HG03135 (cell line): Measurements from ENCODE around the gene KDM6A.
"Not testable (repeated sequence)": the region's sequence is repeated elsewhere in the genome, so short reads cannot be mapped to it uniquely, and the experiment has no call there.

Experiments
- ATAC-seq: cut with Tn5 transposase; IDR thresholded peaks from one replicate; pipeline ENCODE4 v1.9.1; 2021; ENCODE audit warnings: mild to moderate bottlenecking, moderate library complexity; ENCODE audit not compliant: unreplicated experiment

The KDM6A gene

DNA sequence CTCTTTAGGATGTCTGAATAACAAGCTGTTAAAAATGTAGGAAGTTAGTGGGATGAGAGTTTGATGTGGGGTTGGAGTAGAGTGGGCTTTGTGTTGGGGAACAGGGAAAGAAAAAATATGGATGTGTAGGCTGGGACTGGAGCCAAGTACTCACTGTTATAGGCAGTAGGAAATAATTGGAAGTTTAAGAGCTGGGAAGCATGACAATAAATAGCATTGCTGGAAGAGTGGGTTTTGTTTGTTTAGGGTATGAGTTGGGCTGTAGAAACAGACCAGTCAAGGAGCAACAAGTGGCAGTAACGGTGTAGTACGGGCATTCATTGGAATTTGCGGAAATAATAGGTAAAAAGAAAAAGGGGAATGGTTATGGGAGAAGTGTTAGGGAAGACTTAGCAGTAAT, 81.6 kb downstream of the KDM6A start:
- ATAC-seq, result no peak

DNA sequence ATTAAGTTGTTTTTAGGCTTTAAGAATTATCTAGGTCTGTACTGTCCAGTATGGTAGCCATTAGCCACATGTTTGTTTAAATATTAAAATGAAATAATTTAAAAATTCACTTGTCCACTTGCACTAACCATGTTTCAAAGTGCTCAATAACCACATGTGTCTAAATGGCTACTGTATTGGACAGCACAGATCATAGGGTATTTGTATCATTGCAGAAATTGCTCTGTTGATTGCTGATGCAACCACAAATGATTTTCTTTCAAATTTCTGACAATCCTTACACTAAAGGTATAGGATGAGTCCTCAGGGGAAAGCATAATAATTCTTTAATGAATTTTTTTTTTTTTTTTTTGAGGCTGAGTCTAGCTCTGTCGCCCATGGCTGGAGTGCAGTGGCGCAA, 84.9 kb downstream of the KDM6A start:
- ATAC-seq, result no peak

DNA sequence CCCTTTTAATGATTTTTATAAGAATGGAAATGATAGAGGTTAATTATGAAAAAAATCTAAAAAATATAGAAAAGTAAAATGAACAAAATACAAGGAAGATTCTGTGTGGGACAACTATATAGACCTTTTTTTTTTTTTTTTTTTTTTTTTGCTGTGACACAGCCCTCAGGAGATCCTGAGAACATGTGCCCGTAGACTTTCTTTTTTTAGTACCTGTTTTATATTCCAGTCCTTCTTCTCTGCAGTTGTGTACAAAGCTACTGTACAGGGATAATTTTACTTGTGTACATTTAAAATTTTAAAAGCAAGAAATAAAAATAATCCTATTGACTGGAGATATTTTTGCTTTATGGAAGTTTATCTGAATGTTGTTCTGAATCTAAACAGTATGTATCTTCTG, 85.5 kb downstream of the KDM6A start:
- ATAC-seq, result no peak

DNA sequence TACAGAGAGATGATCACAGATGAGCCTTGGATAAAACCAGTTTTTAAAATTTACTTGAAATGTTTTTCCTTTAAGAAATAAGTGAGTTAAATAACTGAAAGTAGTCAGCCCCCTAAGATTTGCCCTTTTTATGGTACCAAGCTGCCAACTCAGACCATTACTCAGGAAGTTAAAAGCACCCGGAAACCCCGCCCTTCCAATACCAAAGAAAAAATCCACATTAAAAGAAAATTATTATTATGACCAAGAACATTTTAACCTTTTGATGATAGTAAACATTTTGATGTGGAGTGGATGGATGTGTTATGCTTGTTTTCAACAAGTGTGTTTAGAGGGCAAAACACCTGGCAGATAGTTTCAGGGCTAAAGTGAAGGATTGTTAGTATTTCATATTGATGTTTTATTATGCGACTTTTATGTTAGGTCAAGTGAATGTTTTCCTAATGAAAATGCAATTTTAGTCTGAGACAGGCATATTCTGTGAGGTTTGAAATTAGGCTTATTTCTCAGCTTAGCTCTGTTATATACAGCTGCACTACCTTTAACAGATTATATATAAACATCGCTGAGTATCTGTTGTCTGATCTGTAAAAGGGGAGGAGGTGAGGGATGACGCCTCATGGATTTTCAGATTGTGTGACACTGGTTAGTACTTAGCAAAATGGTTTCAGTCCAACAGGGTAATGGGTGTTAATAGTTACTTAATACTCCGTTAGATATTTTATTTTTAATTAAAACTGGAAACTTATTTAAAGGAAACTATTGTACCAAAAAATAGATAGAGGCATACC, 89.0 kb downstream of the KDM6A start:
- no peak for ATAC-seq

DNA sequence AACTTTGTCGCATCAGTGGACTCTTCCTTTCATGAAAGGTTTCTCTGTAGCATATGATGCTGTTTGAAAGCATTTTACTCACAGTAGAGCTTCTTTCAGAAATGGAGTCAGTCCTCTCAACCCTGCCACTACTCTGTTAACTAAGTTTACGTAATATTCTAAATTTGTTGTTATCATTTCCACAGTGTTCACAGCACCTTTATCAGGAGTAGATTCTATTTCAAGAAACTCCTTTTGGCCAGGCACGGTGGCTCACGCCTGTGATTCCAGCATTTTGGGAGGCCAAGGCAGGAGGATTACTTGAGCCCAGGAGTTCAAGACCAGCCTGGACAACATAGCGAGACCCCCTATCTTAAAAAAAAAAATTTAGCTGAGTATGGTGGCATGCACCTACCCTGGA, 90.0 kb downstream of the KDM6A start:
- ATAC-seq, result no peak

DNA sequence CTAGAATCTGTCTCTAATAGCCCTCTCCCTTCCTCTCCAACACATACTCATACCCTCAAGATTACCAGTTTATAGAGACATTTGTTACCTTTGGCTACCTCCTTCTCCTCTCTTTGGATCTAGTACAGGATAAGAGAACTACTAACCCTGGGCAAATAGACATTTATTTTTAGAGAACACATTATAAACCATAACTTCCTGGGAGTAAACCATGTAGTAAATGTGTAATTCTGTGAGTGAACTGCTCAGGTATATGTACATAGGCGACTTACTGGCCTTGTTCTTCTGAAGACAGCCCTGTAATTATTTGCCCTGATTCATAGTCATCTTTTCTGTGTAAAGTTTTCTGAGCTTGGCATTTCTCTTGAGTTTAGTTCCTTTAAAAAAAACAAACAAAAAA, 94.2 kb downstream of the KDM6A start:
- no peak for ATAC-seq

DNA sequence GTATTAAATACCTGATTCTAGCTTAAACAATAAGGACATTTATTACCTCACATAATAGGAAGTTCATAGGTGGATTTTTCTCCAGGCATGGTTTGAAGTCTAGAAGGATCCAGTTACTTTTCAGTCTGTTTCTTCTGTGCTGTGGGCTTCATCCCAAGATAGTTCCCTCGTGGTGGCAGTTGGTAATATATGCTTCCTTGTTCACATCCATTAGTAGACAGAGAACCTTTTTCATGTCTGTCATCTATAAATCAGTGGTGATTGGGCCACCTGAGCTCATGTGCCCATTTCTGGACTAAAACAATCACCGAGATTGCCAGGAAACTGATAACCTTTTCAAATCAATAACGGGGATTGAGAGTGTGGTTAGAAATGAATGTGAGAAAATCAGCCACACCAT, 97.7 kb downstream of the KDM6A start:
- no peak for ATAC-seq

DNA sequence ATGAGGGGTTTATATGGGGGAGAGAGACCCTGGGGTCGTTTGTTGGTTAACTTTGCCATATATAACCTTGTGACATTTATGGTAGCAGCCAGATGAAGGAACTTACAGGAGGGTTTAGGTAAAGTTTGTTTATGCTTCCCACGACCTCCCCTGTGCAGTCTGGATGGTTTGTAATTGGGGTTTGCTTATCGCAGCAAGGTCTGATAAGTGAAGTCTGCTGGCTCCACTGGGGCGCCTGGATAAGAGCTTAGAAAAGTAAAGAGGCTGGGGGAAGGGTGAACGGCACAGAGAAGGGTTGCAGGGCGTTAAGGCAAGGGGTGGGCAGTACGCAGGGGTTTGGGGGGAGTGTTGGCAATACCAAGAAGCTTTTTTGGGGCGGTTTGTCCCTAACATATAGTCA, 98.7 kb downstream of the KDM6A start:
- no peak for ATAC-seq

DNA sequence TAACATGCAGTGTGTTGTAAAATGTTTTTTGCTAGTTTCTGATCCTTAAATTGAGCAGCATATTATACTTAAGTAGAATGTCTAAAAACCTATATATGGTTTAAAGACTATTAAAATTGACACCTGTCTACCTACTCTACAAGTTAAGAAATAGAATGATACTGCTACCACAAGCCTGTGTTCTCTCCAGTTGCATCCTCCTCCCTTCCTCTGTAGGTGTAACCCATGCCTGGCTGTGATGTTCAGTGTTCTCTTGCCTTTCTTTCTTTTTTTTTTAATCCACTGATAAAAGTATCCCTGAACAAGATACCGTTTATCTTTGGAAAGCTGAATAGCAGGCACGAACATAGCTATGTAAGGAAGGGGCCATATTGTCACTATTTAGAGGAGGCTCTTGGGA, 99.1 kb downstream of the KDM6A start:
- ATAC-seq, result no peak

DNA sequence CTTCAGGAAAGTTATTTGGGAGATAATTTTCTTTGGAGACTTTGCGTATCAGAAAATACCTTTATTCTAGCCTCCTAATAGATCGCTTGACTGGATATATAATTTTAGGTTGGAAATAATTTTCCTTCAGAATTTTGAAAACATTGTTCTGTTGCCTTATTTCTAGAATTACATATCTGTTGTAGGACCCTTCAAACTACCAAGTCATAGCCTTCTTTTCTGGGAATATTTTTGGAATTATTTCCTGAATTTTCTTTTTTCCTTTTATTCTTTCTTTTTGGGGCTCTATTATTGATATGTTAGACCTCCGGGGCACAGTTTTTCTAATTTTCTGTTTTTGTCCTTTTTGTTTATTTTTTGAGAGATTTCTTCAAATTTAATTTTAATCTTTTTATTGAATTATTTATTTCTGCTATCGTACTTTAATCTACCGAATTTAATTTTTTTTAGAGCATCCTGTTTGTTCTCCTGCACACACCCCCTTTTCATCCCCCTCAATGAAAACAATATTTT, 100.5 kb downstream of the KDM6A start:
- no peak for ATAC-seq

DNA sequence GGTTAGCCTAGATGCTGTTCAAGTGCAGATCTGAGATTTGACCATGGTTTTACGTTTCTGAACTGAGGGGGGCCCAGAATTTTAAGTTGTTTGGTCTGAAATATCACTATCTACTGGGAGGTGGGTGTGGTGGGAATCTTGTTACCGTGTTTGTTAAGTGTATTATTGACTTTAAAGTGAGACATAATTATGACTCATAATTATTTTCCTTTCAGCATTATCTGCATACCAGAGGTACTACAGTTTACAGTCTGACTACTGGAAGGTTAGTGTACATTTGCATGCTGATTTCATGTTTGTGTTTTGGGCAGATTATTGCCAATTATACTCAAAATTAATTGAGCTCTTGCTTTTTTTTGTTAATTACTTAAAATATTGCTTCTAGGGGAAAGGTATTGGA, 101.5 kb downstream of the KDM6A start:
- ATAC-seq, result no peak

DNA sequence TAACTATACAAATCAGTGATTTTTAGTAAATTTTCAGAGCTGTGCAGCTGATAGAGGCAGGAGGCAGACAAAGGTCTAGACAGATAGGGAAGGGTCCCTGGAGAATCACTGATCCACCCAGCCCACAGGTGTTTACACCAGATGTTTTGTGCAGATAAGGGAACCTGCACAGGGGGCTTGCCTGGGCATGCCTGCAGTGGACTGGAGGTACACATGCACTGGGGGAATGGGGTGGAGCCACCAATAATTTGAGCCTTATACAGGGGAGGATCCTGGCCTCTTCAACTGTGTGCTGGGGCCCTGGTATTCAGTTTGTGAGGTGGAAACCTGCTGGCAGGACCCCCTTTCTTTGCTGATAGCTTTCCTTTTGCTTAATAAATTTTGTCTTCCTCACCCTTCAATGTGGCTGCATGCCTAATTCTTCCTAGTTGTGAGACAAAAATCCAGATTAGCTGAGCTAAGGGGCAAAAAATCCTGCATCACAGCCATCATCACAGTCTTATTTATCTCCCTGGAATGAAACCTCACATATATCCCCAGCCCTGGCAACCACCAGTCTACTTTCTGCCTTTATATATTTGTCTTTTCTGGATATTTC, 102.8 kb downstream of the KDM6A start:
- no peak for ATAC-seq

DNA sequence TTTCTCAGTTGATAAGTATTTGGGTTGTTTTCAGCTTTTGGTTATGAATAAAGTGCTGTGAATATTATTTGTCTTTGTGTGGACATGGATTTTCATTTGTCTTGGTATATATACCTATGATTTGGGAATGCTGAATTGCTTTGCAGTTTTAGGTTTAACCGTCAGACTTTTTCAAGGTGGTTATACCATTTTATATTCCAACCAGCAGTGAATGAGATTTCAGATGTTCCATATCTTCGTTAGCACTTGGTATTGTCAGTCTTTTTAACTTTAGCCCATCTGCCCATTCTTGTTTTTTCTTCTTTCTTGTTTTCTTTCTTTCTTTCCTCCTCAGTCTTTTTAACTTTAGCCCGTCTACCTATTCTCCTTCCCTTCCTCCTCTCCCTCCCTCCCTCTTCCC, 106.0 kb downstream of the KDM6A start:
- ATAC-seq, result no peak

DNA sequence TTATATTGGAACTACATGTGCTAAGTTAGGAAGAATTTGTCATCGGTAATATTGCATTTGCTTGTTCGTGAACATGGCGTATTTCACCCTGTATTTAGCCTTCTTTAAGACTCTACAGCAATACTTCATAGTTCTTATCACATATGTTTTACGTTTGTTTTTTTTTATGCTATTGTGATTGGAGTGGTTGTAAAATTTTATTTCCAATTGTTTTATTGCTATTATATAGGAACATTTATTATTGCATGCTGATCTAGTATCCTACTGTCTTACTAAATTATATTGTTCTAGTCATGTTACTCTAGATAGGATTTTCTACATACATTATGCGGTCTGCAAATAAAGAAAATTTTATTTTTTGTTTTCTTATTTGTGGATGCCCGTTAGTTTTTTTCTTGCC, 107.4 kb downstream of the KDM6A start:
- ATAC-seq, result no peak

DNA sequence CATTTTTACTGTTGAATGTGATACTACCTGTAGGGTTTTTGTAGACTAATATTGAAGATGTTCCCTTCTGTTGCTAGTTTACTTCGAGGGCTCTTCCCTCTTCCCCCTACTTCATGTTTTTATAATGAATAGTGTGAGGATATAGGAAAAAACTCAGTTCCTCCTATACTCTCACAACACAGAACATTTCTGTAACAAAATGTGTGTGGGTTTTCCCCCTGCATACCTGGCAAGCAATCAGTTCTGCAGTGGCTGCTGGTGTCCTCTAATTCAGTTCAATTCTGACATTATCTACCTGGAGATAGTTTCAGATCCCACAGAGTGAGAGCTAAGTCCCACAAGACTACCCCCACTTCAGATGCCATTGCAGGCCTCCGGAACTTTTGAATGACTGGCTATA, 107.9 kb downstream of the KDM6A start:
- ATAC-seq, result no peak

DNA sequence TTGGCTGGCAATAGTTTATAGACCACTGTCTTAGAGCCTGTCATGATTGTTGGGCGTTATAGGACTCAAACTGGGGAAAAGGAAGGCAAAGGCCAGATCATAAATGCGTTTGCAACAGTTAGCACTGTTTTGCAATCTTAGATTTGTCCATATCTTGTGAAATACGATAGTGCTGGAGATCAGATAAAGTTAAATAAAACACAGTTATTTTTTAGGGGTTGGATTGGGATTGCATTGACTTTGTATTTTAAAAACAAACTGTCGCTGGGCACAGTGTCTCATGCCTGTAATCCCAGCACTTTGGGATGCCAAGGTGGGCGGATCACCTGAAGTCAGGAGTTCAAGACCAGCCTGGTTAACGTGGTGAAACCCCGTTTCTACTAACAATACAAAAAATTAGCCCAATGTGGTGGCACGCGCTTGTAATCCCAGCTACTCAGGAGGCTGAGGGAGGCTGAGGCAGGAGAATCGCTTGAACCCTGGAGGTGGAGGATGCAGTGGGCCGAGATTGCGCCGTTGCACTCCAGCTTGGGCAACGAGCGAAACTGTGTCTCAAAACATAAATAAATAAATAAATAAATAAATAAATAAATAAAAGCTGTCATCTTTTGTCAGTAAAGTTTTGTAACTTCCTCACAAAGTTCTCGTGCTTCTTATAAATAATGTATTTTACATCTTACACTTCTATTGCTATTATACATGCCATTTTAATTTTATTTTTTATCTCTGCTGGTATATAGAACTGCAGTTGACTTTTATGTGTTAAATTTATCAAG, 117.2 kb downstream of the KDM6A start:
- ATAC-seq, result no peak

DNA sequence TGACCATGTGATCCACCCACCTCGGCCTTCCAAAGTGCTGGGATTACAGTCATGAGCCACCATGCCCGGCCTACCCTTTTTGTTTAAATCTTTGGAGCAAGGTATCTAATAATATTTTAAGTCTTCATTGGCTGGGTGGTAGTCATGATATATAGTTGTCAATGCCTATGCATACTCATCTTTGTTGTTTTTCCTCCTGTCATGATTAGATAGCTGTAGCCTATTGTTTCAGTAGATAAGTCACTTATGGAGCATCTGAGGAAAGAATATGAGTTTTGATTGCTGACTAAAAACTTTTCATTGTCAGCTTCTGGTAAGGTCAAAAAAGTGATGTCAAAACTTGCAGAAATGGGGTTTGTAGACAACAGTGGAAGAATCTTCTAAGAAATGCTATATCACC, 119.8 kb downstream of the KDM6A start:
- no peak for ATAC-seq

DNA sequence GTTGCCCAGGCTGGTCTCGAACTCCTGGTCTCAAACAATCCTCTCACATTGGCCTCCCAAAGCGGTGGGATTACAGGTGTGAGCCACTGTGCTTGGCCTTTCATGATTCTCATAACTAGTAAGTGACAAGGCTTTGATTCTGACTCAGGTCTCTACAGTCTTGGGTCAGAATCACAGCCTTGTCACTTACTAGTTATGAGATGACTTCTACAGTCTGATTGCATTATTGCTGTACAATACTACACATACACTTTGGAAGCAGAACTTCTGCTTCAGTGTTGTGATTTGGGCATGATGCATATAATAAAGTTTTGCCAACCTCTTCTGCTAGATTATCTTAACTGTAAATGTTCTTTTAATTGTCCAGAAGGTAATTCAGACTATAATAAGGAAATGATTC, 123.3 kb downstream of the KDM6A start:
- no peak for ATAC-seq

DNA sequence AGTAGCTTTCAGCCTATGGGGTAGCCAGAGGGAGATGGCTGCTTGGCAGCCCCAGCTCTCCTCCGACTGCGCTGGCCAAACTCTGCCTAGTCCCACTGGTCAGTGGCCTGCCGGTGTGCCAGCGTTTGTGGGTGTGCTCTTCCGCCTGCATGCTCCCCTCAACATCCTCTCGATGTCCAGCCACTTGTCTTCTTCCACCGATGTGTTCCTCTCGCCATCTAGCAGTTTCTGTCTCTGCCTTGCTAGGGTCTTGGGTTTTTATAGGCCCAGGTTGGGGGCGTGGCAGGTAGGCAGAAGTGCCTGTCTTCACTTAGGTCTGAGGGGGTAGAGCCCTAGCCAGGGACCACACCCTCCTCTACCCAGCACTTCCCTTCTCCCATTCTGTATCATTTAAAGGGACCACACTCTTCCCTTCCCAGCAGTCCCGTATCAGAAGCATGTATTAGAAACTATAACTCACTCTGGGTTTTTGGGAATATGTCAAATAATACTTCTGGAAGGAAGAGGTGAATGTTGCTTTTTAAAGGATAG, 124.4 kb downstream of the KDM6A start:
- ATAC-seq, result no peak

DNA sequence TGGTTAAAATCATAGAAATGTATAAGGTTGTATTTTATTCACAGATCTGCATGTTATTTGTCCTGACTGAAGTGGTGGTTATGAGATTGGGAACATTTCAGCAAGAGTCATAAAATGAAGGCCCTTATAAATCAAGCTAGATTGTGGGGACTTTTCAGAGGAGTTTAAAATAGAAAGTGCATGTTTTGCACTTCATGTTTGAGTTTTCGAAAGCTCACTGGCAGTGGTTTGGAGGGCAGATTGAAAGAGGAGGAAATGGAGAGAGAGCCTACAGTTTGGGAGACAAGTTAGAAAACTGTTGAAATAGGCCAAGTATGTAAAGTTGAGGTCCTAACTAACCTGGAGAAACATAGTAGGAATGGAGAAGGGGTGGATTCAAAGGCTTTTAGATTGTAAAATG, 124.9 kb downstream of the KDM6A start:
- ATAC-seq, result no peak

DNA sequence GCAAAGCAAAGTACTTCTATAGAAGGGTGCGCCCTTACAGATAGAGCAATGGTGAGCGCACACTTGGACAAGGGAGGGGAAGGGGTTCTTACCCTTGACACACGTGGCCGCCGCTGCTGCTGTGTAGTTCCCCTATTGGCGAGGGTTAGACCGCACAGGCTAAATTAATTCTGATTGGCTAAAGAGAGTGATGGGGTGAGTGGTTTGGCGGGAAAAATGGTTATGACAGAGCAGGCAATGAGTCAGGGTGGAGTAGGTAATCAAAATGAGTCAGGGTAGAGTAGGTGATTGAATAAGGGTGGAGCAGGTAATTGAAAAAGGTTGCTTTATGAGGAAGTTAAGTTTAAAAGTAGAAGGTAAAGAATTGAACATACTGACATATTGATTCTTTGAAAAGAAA, 126.2 kb downstream of the KDM6A start:
- not testable (repeated sequence) for ATAC-seq

DNA sequence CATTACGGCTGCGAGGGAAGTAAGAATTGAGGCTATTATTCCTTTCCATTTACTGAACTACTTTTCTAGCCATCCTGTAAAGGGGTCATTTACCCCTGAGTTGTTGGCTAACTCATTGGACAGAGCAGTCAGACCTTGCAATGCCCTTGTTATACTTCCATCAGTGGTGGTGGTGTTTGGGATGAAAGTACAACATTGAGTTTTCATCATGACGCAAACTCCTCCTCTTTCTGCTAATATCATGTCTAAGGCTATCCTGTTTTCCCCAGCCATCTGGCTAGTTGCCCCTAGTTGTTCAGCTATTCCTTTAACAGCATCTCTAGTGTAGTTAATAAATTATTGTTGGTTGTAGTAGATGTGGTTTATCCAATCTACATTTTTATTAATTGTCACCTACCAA, 126.9 kb downstream of the KDM6A start:
- ATAC-seq, result not testable (repeated sequence)
